ENCODE results near the gene MIP.

MIP gene

DNA sequence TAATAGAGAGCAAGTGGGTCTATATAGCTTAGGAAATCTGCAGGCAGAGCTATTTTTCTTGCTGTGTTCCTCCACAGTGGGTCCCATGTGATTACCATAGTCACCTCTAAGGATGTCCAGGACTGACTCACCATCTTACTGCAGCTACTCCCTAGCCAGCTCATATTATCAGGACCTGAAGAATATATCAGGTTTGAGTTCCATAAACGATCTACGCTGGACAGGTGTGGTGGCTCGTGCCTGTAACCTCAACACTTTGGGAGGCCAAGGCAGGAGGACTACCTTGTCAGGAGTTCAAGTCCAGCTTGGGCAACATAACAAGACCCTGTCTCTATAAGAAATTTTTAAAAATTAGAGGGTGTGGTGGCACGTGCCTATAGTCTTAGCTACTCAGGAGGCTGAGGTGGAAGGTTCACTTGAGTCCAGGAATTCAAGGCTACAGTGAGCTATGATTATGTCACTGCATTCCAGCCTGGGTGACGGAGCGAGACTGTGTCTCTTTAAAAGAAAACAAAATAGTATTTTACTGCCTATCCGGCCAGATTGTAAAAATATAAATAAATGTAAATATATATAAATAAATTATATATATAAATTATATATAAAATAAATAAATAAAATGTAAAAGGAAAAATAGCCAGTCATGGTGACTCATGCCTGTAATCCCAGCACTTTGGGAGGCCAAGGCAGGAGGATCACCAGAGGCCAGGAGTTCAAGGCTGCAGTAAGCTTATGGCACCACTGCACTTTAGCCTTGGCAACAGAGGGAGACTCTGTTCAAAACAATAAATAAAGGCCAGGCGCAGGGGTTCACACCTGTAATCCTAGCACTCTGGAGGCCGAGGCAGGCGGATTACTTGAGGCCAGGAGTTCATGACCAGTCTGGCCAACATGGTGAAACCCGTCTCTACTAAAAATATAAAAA lies 7.0 kb upstream of the MIP start:
- ATAC-seq = no peak; the same call in 2 of the 3 replicates
- TF ChIP-seq, protein P1, sequence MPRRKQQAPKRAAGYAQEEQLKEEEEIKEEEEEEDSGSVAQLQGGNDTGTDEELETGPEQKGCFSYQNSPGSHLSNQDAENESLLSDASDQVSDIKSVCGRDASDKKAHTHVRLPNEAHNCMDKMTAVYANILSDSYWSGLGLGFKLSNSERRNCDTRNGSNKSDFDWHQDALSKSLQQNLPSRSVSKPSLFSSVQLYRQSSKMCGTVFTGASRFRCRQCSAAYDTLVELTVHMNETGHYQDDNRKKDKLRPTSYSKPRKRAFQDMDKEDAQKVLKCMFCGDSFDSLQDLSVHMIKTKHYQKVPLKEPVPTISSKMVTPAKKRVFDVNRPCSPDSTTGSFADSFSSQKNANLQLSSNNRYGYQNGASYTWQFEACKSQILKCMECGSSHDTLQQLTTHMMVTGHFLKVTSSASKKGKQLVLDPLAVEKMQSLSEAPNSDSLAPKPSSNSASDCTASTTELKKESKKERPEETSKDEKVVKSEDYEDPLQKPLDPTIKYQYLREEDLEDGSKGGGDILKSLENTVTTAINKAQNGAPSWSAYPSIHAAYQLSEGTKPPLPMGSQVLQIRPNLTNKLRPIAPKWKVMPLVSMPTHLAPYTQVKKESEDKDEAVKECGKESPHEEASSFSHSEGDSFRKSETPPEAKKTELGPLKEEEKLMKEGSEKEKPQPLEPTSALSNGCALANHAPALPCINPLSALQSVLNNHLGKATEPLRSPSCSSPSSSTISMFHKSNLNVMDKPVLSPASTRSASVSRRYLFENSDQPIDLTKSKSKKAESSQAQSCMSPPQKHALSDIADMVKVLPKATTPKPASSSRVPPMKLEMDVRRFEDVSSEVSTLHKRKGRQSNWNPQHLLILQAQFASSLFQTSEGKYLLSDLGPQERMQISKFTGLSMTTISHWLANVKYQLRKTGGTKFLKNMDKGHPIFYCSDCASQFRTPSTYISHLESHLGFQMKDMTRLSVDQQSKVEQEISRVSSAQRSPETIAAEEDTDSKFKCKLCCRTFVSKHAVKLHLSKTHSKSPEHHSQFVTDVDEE (CRISPR knock-in tag; IDR thresholded peaks at IDR 0.05) = no peak
- TF ChIP-seq ZNF8 (CRISPR knock-in tag; IDR thresholded peaks at IDR 0.05) = no peak
- TF ChIP-seq CSDC2 (CRISPR knock-in tag; IDR thresholded peaks at IDR 0.05) = no peak
- TF ChIP-seq RARB (CRISPR knock-in tag; IDR thresholded peaks at IDR 0.05) = no peak
- TF ChIP-seq ZNF70 (CRISPR knock-in tag; IDR thresholded peaks at IDR 0.05) = no peak
- TF ChIP-seq ARNTL (CRISPR knock-in tag; IDR thresholded peaks at IDR 0.05; ENCODE audit: borderline replicate concordance, low read depth) = no peak
- TF ChIP-seq, protein P2, sequence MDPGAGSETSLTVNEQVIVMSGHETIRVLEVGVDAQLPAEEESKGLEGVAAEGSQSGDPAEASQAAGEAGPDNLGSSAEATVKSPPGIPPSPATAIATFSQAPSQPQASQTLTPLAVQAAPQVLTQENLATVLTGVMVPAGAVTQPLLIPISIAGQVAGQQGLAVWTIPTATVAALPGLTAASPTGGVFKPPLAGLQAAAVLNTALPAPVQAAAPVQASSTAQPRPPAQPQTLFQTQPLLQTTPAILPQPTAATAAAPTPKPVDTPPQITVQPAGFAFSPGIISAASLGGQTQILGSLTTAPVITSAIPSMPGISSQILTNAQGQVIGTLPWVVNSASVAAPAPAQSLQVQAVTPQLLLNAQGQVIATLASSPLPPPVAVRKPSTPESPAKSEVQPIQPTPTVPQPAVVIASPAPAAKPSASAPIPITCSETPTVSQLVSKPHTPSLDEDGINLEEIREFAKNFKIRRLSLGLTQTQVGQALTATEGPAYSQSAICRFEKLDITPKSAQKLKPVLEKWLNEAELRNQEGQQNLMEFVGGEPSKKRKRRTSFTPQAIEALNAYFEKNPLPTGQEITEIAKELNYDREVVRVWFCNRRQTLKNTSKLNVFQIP (CRISPR knock-in tag; IDR thresholded peaks at IDR 0.05; ENCODE audit: borderline replicate concordance, low read depth) = no peak
- TF ChIP-seq TCF4 (CRISPR knock-in tag; IDR thresholded peaks at IDR 0.05; ENCODE audit: borderline replicate concordance) = no peak
- TF ChIP-seq, protein P3, sequence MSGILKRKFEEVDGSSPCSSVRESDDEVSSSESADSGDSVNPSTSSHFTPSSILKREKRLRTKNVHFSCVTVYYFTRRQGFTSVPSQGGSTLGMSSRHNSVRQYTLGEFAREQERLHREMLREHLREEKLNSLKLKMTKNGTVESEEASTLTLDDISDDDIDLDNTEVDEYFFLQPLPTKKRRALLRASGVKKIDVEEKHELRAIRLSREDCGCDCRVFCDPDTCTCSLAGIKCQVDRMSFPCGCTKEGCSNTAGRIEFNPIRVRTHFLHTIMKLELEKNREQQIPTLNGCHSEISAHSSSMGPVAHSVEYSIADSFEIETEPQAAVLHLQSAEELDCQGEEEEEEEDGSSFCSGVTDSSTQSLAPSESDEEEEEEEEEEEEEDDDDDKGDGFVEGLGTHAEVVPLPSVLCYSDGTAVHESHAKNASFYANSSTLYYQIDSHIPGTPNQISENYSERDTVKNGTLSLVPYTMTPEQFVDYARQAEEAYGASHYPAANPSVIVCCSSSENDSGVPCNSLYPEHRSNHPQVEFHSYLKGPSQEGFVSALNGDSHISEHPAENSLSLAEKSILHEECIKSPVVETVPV (CRISPR knock-in tag; IDR thresholded peaks at IDR 0.05) = no peak
- no peak for TF ChIP-seq ZC3H10 (CRISPR knock-in tag; IDR thresholded peaks at IDR 0.05)
- no peak for TF ChIP-seq OSR1 (CRISPR knock-in tag; IDR thresholded peaks at IDR 0.05)
- no peak for TF ChIP-seq GLIS3 (CRISPR knock-in tag; IDR thresholded peaks at IDR 0.05)
- no peak for TF ChIP-seq TOX (CRISPR knock-in tag; IDR thresholded peaks at IDR 0.05; ENCODE audit: borderline replicate concordance)
- TF ChIP-seq ESRRG (CRISPR knock-in tag; IDR thresholded peaks at IDR 0.05) = no peak
- TF ChIP-seq ZFP30 (CRISPR knock-in tag; IDR thresholded peaks at IDR 0.05) = no peak
- TF ChIP-seq PPARA (CRISPR knock-in tag; IDR thresholded peaks at IDR 0.05; ENCODE audit: borderline replicate concordance) = no peak
- TF ChIP-seq, protein P4, sequence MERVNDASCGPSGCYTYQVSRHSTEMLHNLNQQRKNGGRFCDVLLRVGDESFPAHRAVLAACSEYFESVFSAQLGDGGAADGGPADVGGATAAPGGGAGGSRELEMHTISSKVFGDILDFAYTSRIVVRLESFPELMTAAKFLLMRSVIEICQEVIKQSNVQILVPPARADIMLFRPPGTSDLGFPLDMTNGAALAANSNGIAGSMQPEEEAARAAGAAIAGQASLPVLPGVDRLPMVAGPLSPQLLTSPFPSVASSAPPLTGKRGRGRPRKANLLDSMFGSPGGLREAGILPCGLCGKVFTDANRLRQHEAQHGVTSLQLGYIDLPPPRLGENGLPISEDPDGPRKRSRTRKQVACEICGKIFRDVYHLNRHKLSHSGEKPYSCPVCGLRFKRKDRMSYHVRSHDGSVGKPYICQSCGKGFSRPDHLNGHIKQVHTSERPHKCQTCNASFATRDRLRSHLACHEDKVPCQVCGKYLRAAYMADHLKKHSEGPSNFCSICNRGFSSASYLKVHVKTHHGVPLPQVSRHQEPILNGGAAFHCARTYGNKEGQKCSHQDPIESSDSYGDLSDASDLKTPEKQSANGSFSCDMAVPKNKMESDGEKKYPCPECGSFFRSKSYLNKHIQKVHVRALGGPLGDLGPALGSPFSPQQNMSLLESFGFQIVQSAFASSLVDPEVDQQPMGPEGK (CRISPR knock-in tag; IDR thresholded peaks at IDR 0.05; ENCODE audit: borderline replicate concordance) = no peak
- no peak for TF ChIP-seq SNAI2 (CRISPR knock-in tag; IDR thresholded peaks at IDR 0.05)

DNA sequence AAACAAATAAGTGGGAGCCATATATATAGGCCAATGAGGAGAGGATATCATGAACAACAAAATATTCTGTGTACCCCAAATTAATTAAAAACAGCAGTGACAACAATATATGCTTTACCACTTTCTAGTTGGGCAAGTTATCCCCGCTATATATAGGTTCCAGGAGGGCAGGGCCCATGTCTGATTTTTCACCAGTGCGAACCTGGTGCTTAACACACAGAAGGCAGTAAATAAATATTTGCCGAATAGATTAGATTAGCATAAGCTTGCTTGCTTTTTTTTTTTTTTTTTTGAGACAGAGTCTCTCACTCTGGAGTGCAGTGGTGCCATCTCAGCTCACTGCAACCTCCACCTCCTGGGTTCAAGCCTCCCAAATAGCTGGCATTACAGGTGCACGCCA lies 3.4 kb upstream of the MIP start:
- TF ChIP-seq PPARA (CRISPR knock-in tag; IDR thresholded peaks at IDR 0.05; ENCODE audit: borderline replicate concordance) = no peak
- TF ChIP-seq, protein P5, sequence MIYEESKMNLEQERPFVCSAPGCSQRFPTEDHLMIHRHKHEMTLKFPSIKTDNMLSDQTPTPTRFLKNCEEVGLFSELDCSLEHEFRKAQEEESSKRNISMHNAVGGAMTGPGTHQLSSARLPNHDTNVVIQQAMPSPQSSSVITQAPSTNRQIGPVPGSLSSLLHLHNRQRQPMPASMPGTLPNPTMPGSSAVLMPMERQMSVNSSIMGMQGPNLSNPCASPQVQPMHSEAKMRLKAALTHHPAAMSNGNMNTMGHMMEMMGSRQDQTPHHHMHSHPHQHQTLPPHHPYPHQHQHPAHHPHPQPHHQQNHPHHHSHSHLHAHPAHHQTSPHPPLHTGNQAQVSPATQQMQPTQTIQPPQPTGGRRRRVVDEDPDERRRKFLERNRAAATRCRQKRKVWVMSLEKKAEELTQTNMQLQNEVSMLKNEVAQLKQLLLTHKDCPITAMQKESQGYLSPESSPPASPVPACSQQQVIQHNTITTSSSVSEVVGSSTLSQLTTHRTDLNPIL (CRISPR knock-in tag; IDR thresholded peaks at IDR 0.05; ENCODE audit: low read depth) = no peak
- TF ChIP-seq, protein P1 (CRISPR knock-in tag; IDR thresholded peaks at IDR 0.05) = no peak
- ATAC-seq = no peak

Data from SK-N-SH treated with all-trans-retinoic acid at 6 μM for 48 hours (cell line).